H1 (cell line): Measurements from ENCODE around the gene DCK. TPM values are rescaled to one million over a fixed set of nuclear protein-coding genes. Genes with fewer than 3 reads are reported as not detected.

Source experiments
- CTCF ChIA-PET: fragments of 300-600 bp; sonication (Branson Sonifier 250); formaldehyde crosslinking; loops from one replicate; lab custom pipeline; 2021; ENCODE audit not compliant: partially characterized antibody; lab: Charles Lee
- POLR2A ChIA-PET: fragments of 300-600 bp; sonication (Branson Sonifier 250); formaldehyde crosslinking; loops from one replicate; lab custom pipeline; 2021; ENCODE audit warnings: inconsistent platforms; ENCODE audit not compliant: partially characterized antibody; lab: Charles Lee
- DNase-seq, 2 experiments: peaks; one replicate each; pipeline versions ENCODE4 v3.0.0 to v3.0.0-alpha.2; 2010 to 2022; ENCODE audit warnings: low spot score in 2 of 2, low read depth in 1 of 2, mixed read lengths in 1 of 2
- FAIRE-seq: peaks from 2 replicates; lab custom pipeline; 2011; peaks lifted over from hg19 to GRCh38; lab: Jason Lieb, UNC
- H2AFZ ChIP-seq: 2 replicates; pipeline ENCODE4 v1.8.1; 2012; ENCODE audit warnings: low read length, inconsistent platforms
- H2AK5ac ChIP-seq: 2 replicates; pipeline ENCODE4 v1.6.1; 2013; ENCODE audit warnings: low read depth, low read length
- H2BK120ac ChIP-seq: replicated peaks from 2 replicates; pipeline ENCODE3; 2013; ENCODE audit warnings: low read depth, low read length, inconsistent platforms
- H2BK12ac ChIP-seq: 2 replicates; pipeline ENCODE4 v1.6.1; 2013; ENCODE audit warnings: low read depth, low read length
- H2BK15ac ChIP-seq: 2 replicates; pipeline ENCODE4 v1.6.1; 2013; ENCODE audit warnings: low read length
- H2BK20ac ChIP-seq: 2 replicates; pipeline ENCODE4 v1.6.1; 2013; ENCODE audit warnings: low read length
- H2BK5ac ChIP-seq: 2 replicates; pipeline ENCODE4 v1.6.1; 2013; ENCODE audit warnings: low read depth, low read length
- H3K14ac ChIP-seq: 2 replicates; pipeline ENCODE4 v1.6.1; 2013; ENCODE audit warnings: inconsistent platforms; ENCODE audit not compliant: insufficient read length
- H3K18ac ChIP-seq: 2 replicates; pipeline ENCODE4 v1.6.1; 2013; ENCODE audit warnings: low read length; ENCODE audit errors: extremely low read depth
- H3K23ac ChIP-seq: 2 replicates; pipeline ENCODE4 v1.6.1; 2013; ENCODE audit warnings: inconsistent platforms; ENCODE audit not compliant: insufficient read length
- H3K23me2 ChIP-seq: 2 replicates; pipeline ENCODE4 v1.6.1; 2013; ENCODE audit warnings: low read depth, low read length
- H3K27ac ChIP-seq: 2 replicates; pipeline ENCODE4 v1.6.1; 2011; ENCODE audit warnings: low read depth, low read length, inconsistent platforms
- H3K27me3 ChIP-seq, 4 experiments: replicated peaks in 1 of 4; 1 replicate in 1 of 4; 2 replicates in 3 of 4; pipeline versions ENCODE4 v1.6.1 to v1.8.1; 2011 to 2013; ENCODE audit warnings: low read length in 3 of 4, mild to moderate bottlenecking in 3 of 4, inconsistent platforms in 2 of 4, mixed read lengths in 2 of 4, moderate library complexity in 1 of 4; ENCODE audit not compliant: control insufficient read depth in 3 of 4, insufficient read depth in 3 of 4; ENCODE audit errors: extremely low read depth in 1 of 4
- H3K36me3 ChIP-seq, 4 experiments: 2 replicates each; pipeline versions ENCODE4 v1.6.1 to v1.8.1; 2011 to 2013; ENCODE audit warnings: mild to moderate bottlenecking in 4 of 4, low read length in 3 of 4, moderate library complexity in 2 of 4, control low read depth in 1 of 4, inconsistent platforms in 1 of 4; ENCODE audit not compliant: insufficient read depth in 4 of 4, control insufficient read depth in 2 of 4
- H3K4ac ChIP-seq: replicated peaks from 2 replicates; pipeline ENCODE3; 2013; ENCODE audit warnings: low read length, low read depth, mixed read lengths, inconsistent platforms; ENCODE audit not compliant: insufficient read length
- H3K4me1 ChIP-seq, 4 experiments: replicated peaks in 1 of 4; 1 replicate in 1 of 4; 2 replicates in 3 of 4; pipeline versions ENCODE4 v1.6.1 to v1.8.1; 2011 to 2013; ENCODE audit warnings: low read length in 3 of 4, inconsistent platforms in 2 of 4, mixed read lengths in 1 of 4; ENCODE audit not compliant: insufficient read depth in 4 of 4, control insufficient read depth in 3 of 4
- H3K4me2 ChIP-seq, 2 experiments: 2 replicates each; pipeline versions ENCODE4 v1.6.1 to v1.8.1; 2011 to 2013; ENCODE audit warnings: low read depth in 2 of 2, low read length in 2 of 2, control low read depth in 1 of 2, inconsistent platforms in 1 of 2, mild to moderate bottlenecking in 1 of 2; ENCODE audit not compliant: insufficient read depth in 1 of 2
- H3K4me3 ChIP-seq, 4 experiments: fragments of 200-600, 300-600 bp in 1 of 4; sonication (generic), shearing (Covaris generic), sonication (Bioruptor Twin) in 1 of 4; 2 replicates each; pipeline versions ENCODE4 v1.5.1 to v1.8.1; 2011 to 2016; ENCODE audit warnings: low read length in 4 of 4, low read depth in 3 of 4, control low read depth in 2 of 4, inconsistent platforms in 2 of 4, mild to moderate bottlenecking in 2 of 4, mixed read lengths in 1 of 4, moderate library complexity in 1 of 4; ENCODE audit not compliant: insufficient read depth in 2 of 4; ENCODE audit errors: extremely low read depth in 1 of 4
- H3K56ac ChIP-seq: replicated peaks from 2 replicates; pipeline ENCODE3; 2013; ENCODE audit warnings: low read depth, mild to moderate bottlenecking, mixed read lengths, low read length, inconsistent platforms; ENCODE audit not compliant: insufficient read length
- H3K79me1 ChIP-seq: 2 replicates; pipeline ENCODE4 v1.6.1; 2013; ENCODE audit warnings: low read depth, low read length, control low read depth
- H3K79me2 ChIP-seq, 2 experiments: 2 replicates each; pipeline versions ENCODE4 v1.6.1 to v1.8.1; 2012 to 2013; ENCODE audit warnings: low read length in 2 of 2, mild to moderate bottlenecking in 2 of 2, inconsistent platforms in 1 of 2; ENCODE audit not compliant: insufficient read depth in 2 of 2, control insufficient read depth in 1 of 2
- H3K9ac ChIP-seq, 4 experiments: replicated peaks in 1 of 4; 1 replicate in 1 of 4; 2 replicates in 3 of 4; pipeline versions ENCODE4 v1.6.1 to v1.8.1; 2011 to 2013; ENCODE audit warnings: low read depth in 3 of 4, low read length in 3 of 4, control low read depth in 2 of 4, mild to moderate bottlenecking in 2 of 4, moderate library complexity in 2 of 4, inconsistent platforms in 1 of 4; ENCODE audit errors: extremely low read depth in 1 of 4
- H3K9me3 ChIP-seq, 2 experiments: 2 replicates each; pipeline versions ENCODE4 v1.6.1 to v1.8.1; 2012 to 2013; ENCODE audit warnings: mild to moderate bottlenecking in 2 of 2, moderate library complexity in 2 of 2, control low read depth in 1 of 2, inconsistent platforms in 1 of 2, low read depth in 1 of 2, low read length in 1 of 2, mixed read lengths in 1 of 2; ENCODE audit not compliant: insufficient read depth in 2 of 2
- H4K20me1 ChIP-seq, 2 experiments: replicated peaks in 1 of 2; 2 replicates each; pipeline versions ENCODE3 to v1.8.1; 2011 to 2013; ENCODE audit warnings: inconsistent platforms in 2 of 2, low read length in 2 of 2, mild to moderate bottlenecking in 1 of 2; ENCODE audit not compliant: insufficient read depth in 2 of 2, control insufficient read depth in 1 of 2
- H4K5ac ChIP-seq: 2 replicates; pipeline ENCODE4 v1.6.1; 2013; ENCODE audit warnings: low read length, low read depth, mixed read lengths, inconsistent platforms; ENCODE audit not compliant: insufficient read length
- H4K8ac ChIP-seq: 2 replicates; pipeline ENCODE4 v1.8.0; 2013; ENCODE audit warnings: mild to moderate bottlenecking, moderate library complexity, low read length, inconsistent platforms; ENCODE audit not compliant: insufficient read depth; ENCODE audit errors: extremely low read depth
- H4K91ac ChIP-seq: replicated peaks from 2 replicates; pipeline ENCODE3; 2013; ENCODE audit warnings: low read length, mixed read lengths, inconsistent platforms; ENCODE audit not compliant: insufficient read length
- CBX8 ChIP-seq: fragments of 300-800, 300-1000 bp; sonication (generic); IDR thresholded peaks from 2 replicates; pipeline ENCODE4 v1.7.1; 2016; ENCODE audit warnings: low read depth, low read length, borderline replicate concordance
- CEBPB ChIP-seq: IDR thresholded peaks from 2 replicates; pipeline ENCODE4 v1.6.1; 2012; ENCODE audit warnings: low read depth, low read length
- CREB1 ChIP-seq: IDR thresholded peaks from 2 replicates; pipeline ENCODE4 v1.6.1; 2012; ENCODE audit warnings: inconsistent platforms
- JUND ChIP-seq: IDR thresholded peaks from 2 replicates; pipeline ENCODE4 v1.6.1; 2011; ENCODE audit warnings: mild to moderate bottlenecking, improper control_type of control experiment, low read length
- RXRA ChIP-seq: IDR thresholded peaks from 2 replicates; pipeline ENCODE4 v1.6.1; 2011; ENCODE audit warnings: low read depth, mild to moderate bottlenecking, low read length, moderate library complexity; ENCODE audit not compliant: insufficient read depth
- SIRT6 ChIP-seq: IDR thresholded peaks from one replicate; pipeline ENCODE4 v1.7.1; 2012; ENCODE audit warnings: low read length, inconsistent platforms
- WGBS, 2 experiments: shearing (Covaris generic) in 1 of 2; methylation state at CpG; one replicate each; pipeline versions ENCODE4 v1.1.6 to v1.1.7; 2013 to 2015; ENCODE audit warnings: low lambda C conversion rate in 2 of 2, mixed read lengths in 2 of 2, inconsistent platforms in 1 of 2, low coverage in 1 of 2, missing lambda C conversion rate in 1 of 2; ENCODE audit not compliant: insufficient replicate concordance in 2 of 2, insufficient coverage in 1 of 2, insufficient read length in 1 of 2; ENCODE audit errors: extremely low coverage in 1 of 2, missing lambda C conversion rate in 1 of 2; 5-methylcytosine and 5-hydroxymethylcytosine counted together
- polyA plus RNA-seq, 7 experiments: library from polyadenylated mRNA; depleted of rRNA in 3 of 7; stranded (reverse) in 5 of 7; unstranded in 2 of 7; fragments of >200 nt in 5 of 7; fragments of 200-250 nt in 2 of 7; gene quantifications; 1 replicate in 5 of 7; 2 replicates in 1 of 7; 4 replicates in 1 of 7; pipeline versions ENCODE4 v1.2.1 to v1.2.3, GENCODE V29; 2011 to 2013; ENCODE audit warnings: missing spikeins in 2 of 7, mixed read lengths in 2 of 7
- total RNA-seq: library from RNA; stranded (reverse); fragmentation: NEBNext Ultra II Directional; extraction: Animal tissue kit (Norgen Biotek cat#: 25700); gene quantifications from 2 replicates; pipeline ENCODE4 v1.2.1, GENCODE V29; 2021

DCK gene
- total and polyA plus RNA-seq, 2 of the 8 experiments (the other 6 are each of a cell fraction or from before 2014, with no cell fraction given): 4.8 to 18.1 TPM

DNA sequence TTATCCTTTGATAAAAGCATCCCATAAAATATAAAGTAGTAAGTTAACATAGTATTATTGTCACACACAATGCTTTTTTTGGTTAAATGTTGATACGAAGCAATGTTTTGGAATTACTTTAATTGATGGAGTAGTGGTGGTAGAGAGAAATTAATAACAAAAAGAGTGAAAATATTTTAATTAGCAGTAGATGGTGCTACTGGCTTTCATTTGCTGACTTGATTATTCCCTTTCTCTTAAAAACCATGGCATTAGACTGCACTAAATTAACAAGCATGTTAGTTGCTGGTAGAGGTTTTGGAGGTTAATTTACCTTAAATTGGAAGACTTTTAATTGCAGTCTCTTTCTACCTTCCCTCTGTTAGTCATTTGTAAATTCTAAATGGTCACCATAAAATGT lies 8.9 kb upstream of the DCK start:
- Histone ChIP-seq H3K23ac (no peak overlapping the region), H3K4me3 (no peak overlapping the region), H3K4me1 (no peaks in the 10 kb centered on the region), H3K4me2 (no peak overlapping the region), H2AFZ (no peak overlapping the region), H2BK20ac (no peak overlapping the region), H4K5ac (no peak overlapping the region), H3K14ac (no peak overlapping the region), H3K4ac (no peak overlapping the region), H3K79me1 (no peaks in the 10 kb centered on the region), H3K9ac (no peak overlapping the region), H2BK120ac (no peak overlapping the region), H4K20me1 (peaks cover 0 to 1% of the 10 kb centered on the region in 2 experiments), H3K36me3 (no peaks in the 10 kb centered on the region), H3K23me2 (no peaks in the 10 kb centered on the region), H4K91ac (no peak overlapping the region), H3K18ac (no peak overlapping the region), H2BK12ac (no peak overlapping the region), H3K27me3 (no peaks in the 10 kb centered on the region), H3K27ac (no peak overlapping the region), H3K9me3 (no peaks in the 10 kb centered on the region), H3K56ac (no peak overlapping the region), H2BK15ac (no peak overlapping the region), H4K8ac (no peak overlapping the region), H3K79me2 (no peaks in the 10 kb centered on the region), H2AK5ac (no peak overlapping the region), H2BK5ac (no peak overlapping the region)
- DNase-seq (no peak), FAIRE-seq (no peak)
- ChIA-PET POLR2A (no interaction called here), CTCF (interaction anchor here (1.5 kb wide), 1 partner anchor 27 kb away, joined by 3 read pairs; no protein-coding TSS in a partner anchor)
- WGBS, 2 experiments: 82% methylated on average over 1 of the region's 1 CpG; no CpG with 5 or more reads in 1 of the 2 experiments
- TF ChIP-seq CEBPB (no peak), CREB1 (no peak), SIRT6 (no peak), JUND (no peak), RXRA (no peak), CBX8 (no peak)
